Activated T-helper 17 cell treated with anti-CD3 and anti-CD28 coated beads, Interleukin-2, amount 50 U/mL, for 72 hours (primary cell): ENCODE results near the gene KRTAP10-12. TPM values are rescaled to one million over a fixed set of nuclear protein-coding genes. Genes with fewer than 3 reads are reported as not detected.

Experiments
- ATAC-seq: fragments of 150-1000 bp; cut with Tn5 transposase; replicated peaks from 2 replicates; pipeline ENCODE4 v1.10.0; 2021; ENCODE audit warnings: mild to moderate bottlenecking, moderate library complexity
- H3K27ac Mint-ChIP-seq: one replicate; pipeline ENCODE4 v1.8.0; 2022; ENCODE audit warnings: mixed read lengths
- H3K27me3 Mint-ChIP-seq: one replicate; pipeline ENCODE4 v1.8.0; 2022; ENCODE audit warnings: mixed read lengths
- H3K36me3 Mint-ChIP-seq: one replicate; pipeline ENCODE4 v1.8.0; 2022; ENCODE audit warnings: low read depth, mild to moderate bottlenecking, mixed read lengths
- H3K4me1 Mint-ChIP-seq: one replicate; pipeline ENCODE4 v1.8.0; 2022; ENCODE audit warnings: mixed read lengths
- H3K4me3 Mint-ChIP-seq: one replicate; pipeline ENCODE4 v1.8.0; 2022; ENCODE audit warnings: mild to moderate bottlenecking, mixed read lengths
- H3K9me3 Mint-ChIP-seq: one replicate; pipeline ENCODE4 v1.8.0; 2022; ENCODE audit warnings: mixed read lengths
- total RNA-seq, 2 donors: library from RNA; stranded (reverse); gene quantifications; one replicate each; pipeline ENCODE4 v1.2.3, GENCODE V29; 2022

KRTAP10-12 gene
- total RNA-seq, 2 donors from 2014 or later, result not detected

- Mint-ChIP-seq H3K27ac (no peak overlapping the region), H3K4me1 (peaks cover 18% of the 10 kb centered on the region), H3K36me3 (no peaks in the 10 kb centered on the region), H3K9me3 (no peaks in the 10 kb centered on the region), H3K27me3 (peaks cover 44% of the 10 kb centered on the region), H3K4me3 (peak overlapping the region; percentile 65)
- peak; percentile 50 for ATAC-seq
These were observed 12.7 kb downstream of the KRTAP10-12 start for GRCh38 chr21:44709426-44710293.

- H3K9me3 Mint-ChIP-seq, result no peaks in the 10 kb centered on the region
- peaks cover 22% of the 10 kb centered on the region for H3K4me1 Mint-ChIP-seq
- peaks cover 41% of the 10 kb centered on the region for H3K27me3 Mint-ChIP-seq
- no peak overlapping the region for H3K27ac Mint-ChIP-seq
- peak overlapping the region; percentile 65 for H3K4me3 Mint-ChIP-seq
- no peak for ATAC-seq
- no peaks in the 10 kb centered on the region for H3K36me3 Mint-ChIP-seq
These were observed 13.3 kb downstream of the KRTAP10-12 start for GRCh38 chr21:44710294-44710665.

- ATAC-seq, result no peak
- Mint-ChIP-seq H3K4me1 (peaks cover 22% of the 10 kb centered on the region), H3K27me3 (peaks cover 39% of the 10 kb centered on the region), H3K9me3 (no peaks in the 10 kb centered on the region), H3K27ac (no peak overlapping the region), H3K4me3 (peak overlapping the region; percentile 65), H3K36me3 (no peaks in the 10 kb centered on the region)
These were observed 13.9 kb downstream of the KRTAP10-12 start for GRCh38 chr21:44710756-44711326.

- Mint-ChIP-seq H3K36me3 (no peaks in the 10 kb centered on the region), H3K4me3 (peak within 1 kb of the TSS; percentile 65), H3K27ac (no peak within 1 kb of the TSS), H3K4me1 (peaks cover 22% of the 10 kb centered on the region), H3K27me3 (peaks cover 36% of the 10 kb centered on the region), H3K9me3 (no peaks in the 10 kb centered on the region)
- no peak for ATAC-seq
These were observed 14.6 kb downstream of the KRTAP10-12 start, which contains the start of gene TSPEAR for GRCh38 chr21:44711327-44712202. Gene TSPEAR (minus strand): TSS chr21:44711572. CDS start chr21:44711514, 58 bp downstream.

- Mint-ChIP-seq H3K36me3 (no peaks in the 10 kb centered on the region), H3K9me3 (no peaks in the 10 kb centered on the region), H3K4me3 (no peak overlapping the region), H3K27ac (no peak overlapping the region), H3K27me3 (peaks cover 36% of the 10 kb centered on the region), H3K4me1 (peaks cover 22% of the 10 kb centered on the region)
- ATAC-seq, result no peak
These were observed 15.4 kb downstream of the KRTAP10-12 start for GRCh38 chr21:44712203-44713028.

GRCh38 chr21:44713130-44713529 lies 16.2 kb downstream of the KRTAP10-12 start:
- no peak overlapping the region for H3K4me3 Mint-ChIP-seq
- ATAC-seq, result no peak
- H3K36me3 Mint-ChIP-seq, result no peaks in the 10 kb centered on the region
- H3K4me1 Mint-ChIP-seq, result peaks cover 22% of the 10 kb centered on the region
- H3K9me3 Mint-ChIP-seq, result no peaks in the 10 kb centered on the region
- peaks cover 38% of the 10 kb centered on the region for H3K27me3 Mint-ChIP-seq
- H3K27ac Mint-ChIP-seq, result no peak overlapping the region

- H3K4me1 Mint-ChIP-seq, result peaks cover 22% of the 10 kb centered on the region
- no peaks in the 10 kb centered on the region for H3K9me3 Mint-ChIP-seq
- no peak overlapping the region for H3K4me3 Mint-ChIP-seq
- ATAC-seq, result no peak
- H3K36me3 Mint-ChIP-seq, result no peaks in the 10 kb centered on the region
- H3K27ac Mint-ChIP-seq, result no peak overlapping the region
- H3K27me3 Mint-ChIP-seq, result peaks cover 39% of the 10 kb centered on the region
These were observed 16.9 kb downstream of the KRTAP10-12 start for GRCh38 chr21:44713846-44714245.

- no peaks in the 10 kb centered on the region for H3K36me3 Mint-ChIP-seq
- H3K27ac Mint-ChIP-seq, result no peak overlapping the region
- no peaks in the 10 kb centered on the region for H3K9me3 Mint-ChIP-seq
- no peak for ATAC-seq
- H3K27me3 Mint-ChIP-seq, result peaks cover 34% of the 10 kb centered on the region
- no peak overlapping the region for H3K4me3 Mint-ChIP-seq
- peaks cover 15% of the 10 kb centered on the region for H3K4me1 Mint-ChIP-seq
These were observed 17.9 kb downstream of the KRTAP10-12 start for GRCh38 chr21:44714905-44715304.

- H3K9me3 Mint-ChIP-seq, result no peaks in the 10 kb centered on the region
- H3K27ac Mint-ChIP-seq, result no peak overlapping the region
- H3K4me3 Mint-ChIP-seq, result no peak overlapping the region
- no peak for ATAC-seq
- no peaks in the 10 kb centered on the region for H3K36me3 Mint-ChIP-seq
- peaks cover 6% of the 10 kb centered on the region for H3K4me1 Mint-ChIP-seq
- peaks cover 30% of the 10 kb centered on the region for H3K27me3 Mint-ChIP-seq
These were observed 20.0 kb downstream of the KRTAP10-12 start for GRCh38 chr21:44716984-44717383.

- Mint-ChIP-seq H3K9me3 (no peaks in the 10 kb centered on the region), H3K4me3 (no peak overlapping the region), H3K4me1 (peaks cover 11% of the 10 kb centered on the region), H3K27me3 (peaks cover 31% of the 10 kb centered on the region), H3K27ac (no peak overlapping the region), H3K36me3 (no peaks in the 10 kb centered on the region)
- no peak for ATAC-seq
These were observed 21.1 kb downstream of the KRTAP10-12 start for GRCh38 chr21:44718093-44718492.

- no peak for ATAC-seq
- no peak overlapping the region for H3K27ac Mint-ChIP-seq
- H3K27me3 Mint-ChIP-seq, result peaks cover 31% of the 10 kb centered on the region
- H3K4me1 Mint-ChIP-seq, result peaks cover 11% of the 10 kb centered on the region
- no peaks in the 10 kb centered on the region for H3K9me3 Mint-ChIP-seq
- no peaks in the 10 kb centered on the region for H3K36me3 Mint-ChIP-seq
- H3K4me3 Mint-ChIP-seq, result no peak overlapping the region
These were observed 21.6 kb downstream of the KRTAP10-12 start for GRCh38 chr21:44718571-44718970.

- peaks cover 5% of the 10 kb centered on the region for H3K4me1 Mint-ChIP-seq
- ATAC-seq, result no peak
- H3K27me3 Mint-ChIP-seq, result peaks cover 22% of the 10 kb centered on the region
- no peak overlapping the region for H3K27ac Mint-ChIP-seq
- H3K9me3 Mint-ChIP-seq, result no peaks in the 10 kb centered on the region
- H3K36me3 Mint-ChIP-seq, result no peaks in the 10 kb centered on the region
- no peak overlapping the region for H3K4me3 Mint-ChIP-seq
These were observed 23.2 kb downstream of the KRTAP10-12 start for GRCh38 chr21:44720170-44720569.

GRCh38 chr21:44722731-44723130 lies 25.8 kb downstream of the KRTAP10-12 start:
- H3K27ac Mint-ChIP-seq, result no peak overlapping the region
- H3K4me3 Mint-ChIP-seq, result peak overlapping the region; percentile 41
- peaks cover 9% of the 10 kb centered on the region for H3K4me1 Mint-ChIP-seq
- H3K36me3 Mint-ChIP-seq, result no peaks in the 10 kb centered on the region
- ATAC-seq, result no peak
- H3K27me3 Mint-ChIP-seq, result peaks cover 32% of the 10 kb centered on the region
- H3K9me3 Mint-ChIP-seq, result no peaks in the 10 kb centered on the region
